PC-9 (cell line): ENCODE results near the gene NTM. TPM values are rescaled to one million over a fixed set of nuclear protein-coding genes. Genes with fewer than 3 reads are reported as not detected.

Source experiments
- BruUV-seq: library from RNA; stranded (reverse); fragments of 400-500 nt; replicated peaks from 2 replicates; lab custom pipeline; 2021; lab: Mats Ljungman, UMichigan
- CTCF ChIA-PET: fragments of 300-600 bp; sonication (Branson Sonifier 250); formaldehyde crosslinking; loops from one replicate; lab custom pipeline; 2022; ENCODE audit warnings: antibody characterized with exemption; lab: Charles Lee
- POLR2A ChIA-PET: fragments of 300-600 bp; sonication (Branson Sonifier 250); formaldehyde crosslinking; loops from one replicate; lab custom pipeline; 2022; ENCODE audit warnings: antibody characterized with exemption; ENCODE audit not compliant: unreplicated experiment; lab: Charles Lee
- DNase-seq, 2 experiments: peaks; one replicate each; pipeline versions ENCODE4 v3.0.0 to v3.0.0-alpha.2; 2015 to 2022; ENCODE audit warnings: mixed read lengths in 1 of 2
- H2AFZ ChIP-seq: fragments of 200-600 bp; sonication (generic); 2 replicates; pipeline ENCODE4 v1.8.1; 2017; ENCODE audit warnings: antibody characterized with exemption
- H3F3A ChIP-seq: fragments of 200-600 bp; sonication (generic); 2 replicates; pipeline ENCODE4 v1.8.1; 2017; ENCODE audit warnings: antibody characterized with exemption, mild to moderate bottlenecking, low read depth; ENCODE audit not compliant: insufficient read depth
- H3K27ac ChIP-seq: fragments of 200-600 bp; sonication (generic); 2 replicates; pipeline ENCODE4 v1.6.1; 2016; ENCODE audit warnings: mixed run types
- H3K27me3 ChIP-seq: fragments of 200-600 bp; sonication (generic); 2 replicates; pipeline ENCODE4 v1.6.1; 2016; ENCODE audit warnings: low read depth, mixed run types; ENCODE audit not compliant: insufficient read depth
- H3K36me3 ChIP-seq: fragments of 200-600 bp; sonication (generic); 2 replicates; pipeline ENCODE4 v1.6.1; 2016; ENCODE audit warnings: low read depth, mixed run types
- H3K4me1 ChIP-seq: fragments of 200-600 bp; sonication (generic); replicated peaks from 2 replicates; pipeline ENCODE4 v1.6.1; 2016; ENCODE audit warnings: mixed run types; ENCODE audit not compliant: insufficient read depth
- H3K4me2 ChIP-seq: fragments of 200-600 bp; sonication (generic); 2 replicates; pipeline ENCODE4 v1.6.1; 2017; ENCODE audit warnings: mixed run types
- H3K4me3 ChIP-seq: fragments of 200-600 bp; sonication (generic); 2 replicates; pipeline ENCODE4 v1.6.1; 2016; ENCODE audit warnings: mixed run types
- H3K79me2 ChIP-seq: fragments of 200-600 bp; sonication (generic); 2 replicates; pipeline ENCODE4 v1.6.1; 2017; ENCODE audit warnings: low read depth, mixed run types
- H3K9me2 ChIP-seq: fragments of 200-600 bp; sonication (generic); 2 replicates; pipeline ENCODE4 v1.8.1; 2017; ENCODE audit warnings: mild to moderate bottlenecking; ENCODE audit not compliant: insufficient read depth
- H3K9me3 ChIP-seq: fragments of 200-600 bp; sonication (generic); 2 replicates; pipeline ENCODE4 v1.8.1; 2016; ENCODE audit warnings: low read depth; ENCODE audit not compliant: insufficient read depth
- H4K20me1 ChIP-seq: fragments of 200-600 bp; sonication (generic); 2 replicates; pipeline ENCODE4 v1.8.1; 2017; ENCODE audit not compliant: insufficient read depth
- CTCF ChIP-seq: fragments of 200-600 bp; sonication (generic); conservative IDR thresholded peaks from 2 replicates; pipeline ENCODE4 v1.6.1; 2017; ENCODE audit warnings: mixed run types, antibody characterized with exemption, mild to moderate bottlenecking, moderate library complexity
- EZH2 ChIP-seq: fragments of 200-600 bp; sonication (generic); IDR thresholded peaks from 2 replicates; pipeline ENCODE4 v1.8.0; 2017; ENCODE audit warnings: antibody characterized with exemption, low read depth
- intact Hi-C: fragments of 100-400 bp; cut with micrococcal nuclease; formaldehyde crosslinking; loops from one replicate; pipeline ENCODE4 v1.10.0; 2022; ENCODE audit not compliant: unreplicated experiment
- total RNA-seq: library from RNA; stranded (reverse); gene quantifications from 2 replicates; pipeline ENCODE4 v1.2.3, GENCODE V29; 2021

Gene NTM
- total RNA-seq, 1 experiment from 2014 or later: not detected

GRCh38 chr11:131808470-131808869 is 438.1 kb downstream of the NTM start:
- DNase-seq: no peak

GRCh38 chr11:131809203-131809918 is 438.9 kb downstream of the NTM start:
- Histone ChIP-seq H3K79me2 (no peaks in the 10 kb centered on the region), H3K9me3 (no peaks in the 10 kb centered on the region), H3F3A (no peaks in the 10 kb centered on the region), H3K4me3 (no peak overlapping the region), H3K4me1 (no peaks in the 10 kb centered on the region), H3K27ac (no peak overlapping the region), H2AFZ (no peak overlapping the region), H3K27me3 (peaks cover 29% of the 10 kb centered on the region), H4K20me1 (no peaks in the 10 kb centered on the region), H3K9me2 (no peaks in the 10 kb centered on the region), H3K36me3 (no peaks in the 10 kb centered on the region), H3K4me2 (no peak overlapping the region)
- BruUV-seq: no TSS peak
- intact Hi-C loops: no loop called here
- ChIA-PET CTCF (no interaction called here), POLR2A (no interaction called here)
- DNase-seq: no peak
- no peak for TF ChIP-seq CTCF
- TF ChIP-seq EZH2: no peak

More at GRCh38 chr11:131808470-131808869, 438.1 kb downstream of the NTM start:
- no peaks in the 10 kb centered on the region for H4K20me1 ChIP-seq
- ChIA-PET CTCF (no interaction called here), POLR2A (no interaction called here)
- H2AFZ ChIP-seq: no peak overlapping the region
- peaks cover 30% of the 10 kb centered on the region for H3K27me3 ChIP-seq
- no peaks in the 10 kb centered on the region for H3K9me2 ChIP-seq
- H3K4me1 ChIP-seq: no peaks in the 10 kb centered on the region
- no peak overlapping the region for H3K4me3 ChIP-seq
- intact Hi-C loops: no loop called here
- no peaks in the 10 kb centered on the region for H3F3A ChIP-seq
- H3K79me2 ChIP-seq: no peaks in the 10 kb centered on the region
- no peaks in the 10 kb centered on the region for H3K36me3 ChIP-seq
- no peaks in the 10 kb centered on the region for H3K9me3 ChIP-seq
- H3K4me2 ChIP-seq: no peak overlapping the region
- H3K27ac ChIP-seq: no peak overlapping the region
- TF ChIP-seq EZH2: no peak
- TF ChIP-seq CTCF: no peak
- BruUV-seq: no TSS peak

GRCh38 chr11:131810541-131810940 is 440.1 kb downstream of the NTM start:
- POLR2A ChIA-PET: no interaction called here
- H2AFZ ChIP-seq: no peak overlapping the region
- H3K9me3 ChIP-seq: no peaks in the 10 kb centered on the region
- H3K36me3 ChIP-seq: no peaks in the 10 kb centered on the region
- no peaks in the 10 kb centered on the region for H3F3A ChIP-seq
- H3K4me2 ChIP-seq: no peak overlapping the region
- no peak for DNase-seq
- H3K4me3 ChIP-seq: no peak overlapping the region
- H3K27me3 ChIP-seq: peaks cover 28% of the 10 kb centered on the region
- intact Hi-C loops: no loop called here
- BruUV-seq: no TSS peak
- CTCF ChIA-PET: no interaction called here
- no peaks in the 10 kb centered on the region for H3K9me2 ChIP-seq
- TF ChIP-seq CTCF (no peak), EZH2 (no peak)
- H3K27ac ChIP-seq: no peak overlapping the region
- no peaks in the 10 kb centered on the region for H3K4me1 ChIP-seq
- no peaks in the 10 kb centered on the region for H4K20me1 ChIP-seq
- no peaks in the 10 kb centered on the region for H3K79me2 ChIP-seq
